Immature natural killer cell (primary cell): ENCODE results near the gene S100PBP. TPM values are rescaled to one million over a fixed set of nuclear protein-coding genes. Genes with fewer than 3 reads are reported as not detected.
A peak's percentile ranks its signal among the peaks of the same experiment; 100 is the strongest.
"Not testable (repeated sequence)": the region's sequence is repeated elsewhere in the genome, so short reads cannot be mapped to it uniquely, and the experiment has no call there.

Source experiments
- DNase-seq, 3 donors: peaks; one replicate each; pipeline ENCODE4 v3.0.0; 2022; ENCODE audit warnings: mixed read lengths in 1 of 3
- H3K27ac Mint-ChIP-seq, 6 donors: one replicate each; pipeline ENCODE4 v1.8.0; 2020; ENCODE audit warnings: mixed read lengths in 6 of 6, mild to moderate bottlenecking in 5 of 6, inconsistent platforms in 4 of 6, moderate library complexity in 3 of 6
- H3K27me3 Mint-ChIP-seq, 3 donors: one replicate each; pipeline ENCODE4 v1.8.0; 2020 to 2021; ENCODE audit warnings: low read depth in 3 of 3, mild to moderate bottlenecking in 3 of 3, mixed read lengths in 3 of 3, moderate library complexity in 3 of 3, inconsistent platforms in 1 of 3
- H3K36me3 Mint-ChIP-seq, 3 donors: one replicate each; pipeline ENCODE4 v1.8.0; 2020; ENCODE audit warnings: mixed read lengths in 3 of 3, inconsistent platforms in 2 of 3, mild to moderate bottlenecking in 2 of 3
- H3K4me1 Mint-ChIP-seq, 2 donors: one replicate each; pipeline ENCODE4 v1.8.0; 2020; ENCODE audit warnings: inconsistent platforms in 2 of 2, mild to moderate bottlenecking in 2 of 2, mixed read lengths in 2 of 2, moderate library complexity in 1 of 2
- H3K4me3 Mint-ChIP-seq, 5 donors: one replicate each; pipeline ENCODE4 v1.8.0; 2020; ENCODE audit warnings: mild to moderate bottlenecking in 5 of 5, mixed read lengths in 5 of 5, inconsistent platforms in 3 of 5, moderate library complexity in 3 of 5
- H3K9me3 Mint-ChIP-seq, 6 donors: one replicate each; pipeline ENCODE4 v1.8.0; 2020; ENCODE audit warnings: mild to moderate bottlenecking in 6 of 6, mixed read lengths in 6 of 6, inconsistent platforms in 4 of 6, moderate library complexity in 3 of 6
- polyA plus RNA-seq, 3 donors: library from polyadenylated mRNA; unstranded; fragments of 300-500 nt; fragmentation: Illumina TruSeq; gene quantifications; one replicate each; pipeline ENCODE4 v1.2.3, GENCODE V29; 2021

Gene S100PBP
- polyA plus RNA-seq, 3 donors from 2014 or later: 9.9 to 21.4 (median 15.8) TPM

- peaks cover 8 to 20% of the 10 kb centered on the region in 2 donors for H3K4me1 Mint-ChIP-seq
- H3K36me3 Mint-ChIP-seq: peaks cover 12 to 25% (median 16%) of the 10 kb centered on the region in 3 donors
- H3K27ac Mint-ChIP-seq: peak overlapping the region in 4 of 6 donors; percentile 46 to 74 (median 69)
- no peak for DNase-seq
- H3K9me3 Mint-ChIP-seq: no peaks in the 10 kb centered on the region
- H3K27me3 Mint-ChIP-seq: peaks cover 0 to 4% (median 0%) of the 10 kb centered on the region in 3 donors
- H3K4me3 Mint-ChIP-seq: no peak overlapping the region
Measured at GRCh38 chr1:32774950-32775634, 42.4 kb upstream of the S100PBP start.

GRCh38 chr1:32775640-32776337 is 41.7 kb upstream of the S100PBP start:
- Mint-ChIP-seq H3K4me3 (no peak overlapping the region), H3K36me3 (peaks cover 16 to 32% (median 21%) of the 10 kb centered on the region in 3 donors), H3K4me1 (peaks cover 8 to 20% of the 10 kb centered on the region in 2 donors), H3K27me3 (peaks cover 0 to 4% (median 0%) of the 10 kb centered on the region in 3 donors), H3K9me3 (no peaks in the 10 kb centered on the region), H3K27ac (peak overlapping the region in 3 of 6 donors; percentile 64 to 85 (median 72))
- DNase-seq: no peak

GRCh38 chr1:32779242-32779641 is 38.2 kb upstream of the S100PBP start:
- no peak for DNase-seq
- Mint-ChIP-seq H3K36me3 (peaks cover 23 to 53% (median 29%) of the 10 kb centered on the region in 3 donors), H3K4me1 (peaks cover 2 to 3% of the 10 kb centered on the region in 2 donors), H3K27me3 (peaks cover 0 to under 1% (median 0%) of the 10 kb centered on the region in 3 donors), H3K27ac (peak overlapping the region in 1 of 6 donors; percentile 62), H3K9me3 (no peaks in the 10 kb centered on the region), H3K4me3 (no peak overlapping the region)

GRCh38 chr1:32780005-32780404 is 37.4 kb upstream of the S100PBP start:
- Mint-ChIP-seq H3K27ac (peak overlapping the region in 5 of 6 donors; percentile 6 to 79 (median 49)), H3K9me3 (no peaks in the 10 kb centered on the region), H3K36me3 (peaks cover 26 to 59% (median 36%) of the 10 kb centered on the region in 3 donors), H3K4me1 (peaks cover 2 to 6% of the 10 kb centered on the region in 2 donors), H3K4me3 (no peak overlapping the region), H3K27me3 (peaks cover 0 to 1% (median 0%) of the 10 kb centered on the region in 3 donors)
- DNase-seq: no peak

GRCh38 chr1:32780628-32781234 is 36.7 kb upstream of the S100PBP start:
- Mint-ChIP-seq H3K27me3 (peaks cover 0 to 1% (median 0%) of the 10 kb centered on the region in 3 donors), H3K9me3 (no peaks in the 10 kb centered on the region), H3K36me3 (peaks cover 25 to 60% (median 33%) of the 10 kb centered on the region in 3 donors), H3K4me3 (no peak overlapping the region), H3K4me1 (peaks cover 0 to 6% of the 10 kb centered on the region in 2 donors), H3K27ac (peak overlapping the region in 2 of 6 donors; percentile 21 to 79)
- no peak for DNase-seq

- Mint-ChIP-seq H3K27me3 (peaks cover 0 to 1% (median 0%) of the 10 kb centered on the region in 3 donors), H3K4me3 (no peak overlapping the region), H3K36me3 (peaks cover 27 to 63% (median 38%) of the 10 kb centered on the region in 3 donors), H3K9me3 (no peaks in the 10 kb centered on the region), H3K4me1 (peaks cover 2 to 13% of the 10 kb centered on the region in 2 donors), H3K27ac (peak overlapping the region in 1 of 6 donors; percentile 71)
- DNase-seq: no peak
Measured at GRCh38 chr1:32782086-32782485, 35.4 kb upstream of the S100PBP start.

- Mint-ChIP-seq H3K36me3 (peaks cover 20 to 59% (median 31%) of the 10 kb centered on the region in 3 donors), H3K9me3 (no peaks in the 10 kb centered on the region), H3K27me3 (peaks cover 0 to 1% (median 0%) of the 10 kb centered on the region in 3 donors), H3K27ac (peak overlapping the region in 2 of 6 donors; percentile 24 to 31), H3K4me1 (peaks cover 2 to 13% of the 10 kb centered on the region in 2 donors), H3K4me3 (no peak overlapping the region)
- no peak for DNase-seq
Measured at GRCh38 chr1:32783851-32784250, 33.6 kb upstream of the S100PBP start.

GRCh38 chr1:32784817-32785216 is 32.6 kb upstream of the S100PBP start:
- H3K9me3 Mint-ChIP-seq: no peaks in the 10 kb centered on the region
- peaks cover 20 to 52% (median 29%) of the 10 kb centered on the region in 3 donors for H3K36me3 Mint-ChIP-seq
- peaks cover 2 to 13% of the 10 kb centered on the region in 2 donors for H3K4me1 Mint-ChIP-seq
- H3K27ac Mint-ChIP-seq: no peak overlapping the region
- H3K27me3 Mint-ChIP-seq: peaks cover 0 to 1% (median 0%) of the 10 kb centered on the region in 3 donors
- H3K4me3 Mint-ChIP-seq: no peak overlapping the region
- no peak for DNase-seq

GRCh38 chr1:32786856-32787255 is 30.6 kb upstream of the S100PBP start:
- peak overlapping the region in 5 of 6 donors; percentile 12 to 67 (median 62) for H3K27ac Mint-ChIP-seq
- peaks cover 9 to 24% of the 10 kb centered on the region in 2 donors for H3K4me1 Mint-ChIP-seq
- peaks cover 21 to 48% (median 23%) of the 10 kb centered on the region in 3 donors for H3K36me3 Mint-ChIP-seq
- peaks cover 0 to 1% (median 0%) of the 10 kb centered on the region in 3 donors for H3K27me3 Mint-ChIP-seq
- no peak overlapping the region for H3K4me3 Mint-ChIP-seq
- DNase-seq: no peak
- no peaks in the 10 kb centered on the region for H3K9me3 Mint-ChIP-seq

GRCh38 chr1:32789356-32789755 is 28.1 kb upstream of the S100PBP start:
- H3K27ac Mint-ChIP-seq: not testable (repeated sequence)

GRCh38 chr1:32791881-32792280 is 25.6 kb upstream of the S100PBP start:
- Mint-ChIP-seq H3K4me3 (peak overlapping the region in 3 of 5 donors; percentile 12 to 39 (median 21)), H3K27me3 (no peaks in the 10 kb centered on the region), H3K4me1 (peaks cover 26 to 44% of the 10 kb centered on the region in 2 donors), H3K27ac (peak overlapping the region in 5 of 6 donors; percentile 49 to 75 (median 69)), H3K36me3 (peaks cover 14 to 32% (median 22%) of the 10 kb centered on the region in 3 donors), H3K9me3 (no peaks in the 10 kb centered on the region)
- DNase-seq: no peak

More at GRCh38 chr1:32789356-32789755, 28.1 kb upstream of the S100PBP start:
- not testable (repeated sequence) for H3K4me3 Mint-ChIP-seq, H3K9me3 Mint-ChIP-seq, H3K27me3 Mint-ChIP-seq, DNase-seq
- H3K4me1 Mint-ChIP-seq: peaks cover 21 to 43% of the 10 kb centered on the region in 2 donors
- H3K36me3 Mint-ChIP-seq: peaks cover 26 to 46% (median 27%) of the 10 kb centered on the region in 3 donors

- not testable (repeated sequence) for DNase-seq, H3K9me3 Mint-ChIP-seq, H3K27me3 Mint-ChIP-seq
- Mint-ChIP-seq H3K4me1 (peaks cover 61 to 81% of the 10 kb centered on the region in 2 donors), H3K27ac (peak overlapping the region; percentile 67 to 87 (median 75)), H3K36me3 (peaks cover 17 to 34% (median 26%) of the 10 kb centered on the region in 3 donors), H3K4me3 (peak overlapping the region in 3 of 5 donors; percentile 15 to 30 (median 15))
Measured at GRCh38 chr1:32795763-32796162, 21.7 kb upstream of the S100PBP start.

GRCh38 chr1:32797456-32797855 is 20.0 kb upstream of the S100PBP start:
- no peak for DNase-seq
- peaks cover 12 to 22% (median 18%) of the 10 kb centered on the region in 3 donors for H3K36me3 Mint-ChIP-seq
- peak overlapping the region; percentile 53 to 81 (median 80) for H3K4me3 Mint-ChIP-seq
- peaks cover 64 to 81% of the 10 kb centered on the region in 2 donors for H3K4me1 Mint-ChIP-seq
- peaks cover 3 to 6% (median 4%) of the 10 kb centered on the region in 3 donors for H3K27me3 Mint-ChIP-seq
- peak overlapping the region; percentile 92 to 99 (median 94) for H3K27ac Mint-ChIP-seq
- no peaks in the 10 kb centered on the region for H3K9me3 Mint-ChIP-seq
